Neural progenitor cell (in vitro differentiated cells): ENCODE results near the gene DTNA.

ENCODE experiments used
- CTCF ChIP-seq: fragments of 200-600 bp; sonication (generic); IDR thresholded peaks from 2 replicates; pipeline ENCODE4 v1.5.1; 2017; ENCODE audit warnings: antibody characterized with exemption, mild to moderate bottlenecking
- EZH2 ChIP-seq: fragments of 200-600 bp; sonication (generic); IDR thresholded peaks from 2 replicates; pipeline ENCODE4 v1.6.1; 2017; ENCODE audit warnings: antibody characterized with exemption, mild to moderate bottlenecking, moderate library complexity

DNA sequence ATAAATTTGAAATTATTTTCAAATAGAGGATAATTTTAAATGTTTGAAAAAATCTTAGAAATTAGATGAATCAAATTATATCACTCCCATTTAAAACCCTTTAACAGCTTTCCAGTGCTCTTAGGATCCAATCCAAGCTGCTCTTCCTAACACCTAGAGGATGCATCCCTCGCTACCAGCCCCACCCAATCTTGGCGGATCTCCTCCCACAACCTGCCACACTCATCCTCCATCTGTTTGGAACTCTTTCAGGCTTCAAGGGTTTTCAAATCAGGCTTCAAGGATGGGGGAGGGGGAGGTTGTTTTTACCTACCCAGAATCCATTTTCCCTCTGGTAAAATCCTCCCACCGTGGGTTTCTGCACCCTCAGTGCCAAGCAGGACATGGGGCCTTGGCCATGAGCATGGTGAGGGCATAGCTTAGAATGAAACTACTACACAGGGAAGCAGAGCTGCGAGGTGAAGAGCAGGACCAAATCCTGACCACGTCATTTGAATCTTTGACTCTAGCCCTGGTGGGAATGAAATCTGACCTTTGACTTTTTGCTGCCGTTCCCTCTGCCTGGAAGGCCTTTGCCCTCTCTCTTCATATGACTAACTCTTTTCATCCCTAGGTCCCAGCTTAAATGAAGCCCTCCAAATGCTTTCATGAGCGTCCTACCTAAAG lies 218.1 kb downstream of the DTNA start:
- TF ChIP-seq CTCF: no peak
- TF ChIP-seq EZH2: no peak
